Caco-2 (cell line): ENCODE data around the gene TUBB4A. TPM values are rescaled to one million over a fixed set of nuclear protein-coding genes. Genes with fewer than 3 reads are reported as not detected.

Experiments
- BruUV-seq: library from RNA; stranded (reverse); fragments of 400-500 nt; replicated peaks from 2 replicates; lab custom pipeline; 2021; lab: Mats Ljungman, UMichigan
- CTCF ChIA-PET: fragments of 300-600 bp; sonication (Branson Sonifier 250); formaldehyde crosslinking; loops from one replicate; lab custom pipeline; 2022; ENCODE audit warnings: antibody characterized with exemption; lab: Charles Lee
- POLR2A ChIA-PET: fragments of 300-600 bp; sonication (Branson Sonifier 250); formaldehyde crosslinking; loops from one replicate; lab custom pipeline; 2022; ENCODE audit warnings: antibody characterized with exemption; lab: Charles Lee
- DNase-seq, 2 experiments: peaks; one replicate each; pipeline versions ENCODE4 v3.0.0 to v3.0.0-alpha.2; 2020 to 2022
- H3K27me3 ChIP-seq: replicated peaks from 2 replicates; pipeline ENCODE4 v1.6.0; 2011; ENCODE audit warnings: low read length; ENCODE audit not compliant: control insufficient read depth, insufficient read depth
- H3K36me3 ChIP-seq: 2 replicates; pipeline ENCODE4 v1.5.1; 2011; ENCODE audit warnings: low read length; ENCODE audit not compliant: control insufficient read depth, insufficient read depth
- H3K4me1 ChIP-seq: fragments of 250-450 bp; sonication (Bioruptor Pico); 2 replicates; pipeline ENCODE4 v1.5.1; 2020; ENCODE audit warnings: mild to moderate bottlenecking
- H3K4me3 ChIP-seq: 2 replicates; pipeline ENCODE4 v1.5.1; 2011; ENCODE audit warnings: low read depth, mild to moderate bottlenecking, control low read depth, low read length
- H3K9me3 ChIP-seq: fragments of 250-450 bp; sonication (Bioruptor Pico); 2 replicates; pipeline ENCODE4 v1.5.1; 2020; ENCODE audit warnings: mild to moderate bottlenecking, moderate library complexity
- H3K27ac Mint-ChIP-seq: one replicate; pipeline ENCODE4 v1.8.0; 2022; ENCODE audit warnings: mixed read lengths; ENCODE audit not compliant: unreplicated experiment
- H3K27me3 Mint-ChIP-seq: one replicate; pipeline ENCODE4 v1.8.0; 2022; ENCODE audit warnings: mixed read lengths; ENCODE audit not compliant: insufficient read depth, unreplicated experiment
- H3K36me3 Mint-ChIP-seq: one replicate; pipeline ENCODE4 v1.8.0; 2022; ENCODE audit warnings: mild to moderate bottlenecking, mixed read lengths; ENCODE audit not compliant: insufficient read depth, unreplicated experiment
- H3K4me1 Mint-ChIP-seq: one replicate; pipeline ENCODE4 v1.8.0; 2022; ENCODE audit warnings: low read depth, mixed read lengths; ENCODE audit not compliant: unreplicated experiment
- H3K4me3 Mint-ChIP-seq: one replicate; pipeline ENCODE4 v1.8.0; 2022; ENCODE audit warnings: mild to moderate bottlenecking, moderate library complexity, mixed read lengths; ENCODE audit not compliant: unreplicated experiment
- H3K9me3 Mint-ChIP-seq: one replicate; pipeline ENCODE4 v1.8.0; 2022; ENCODE audit warnings: mixed read lengths; ENCODE audit not compliant: unreplicated experiment
- intact Hi-C: fragments of 100-400 bp; cut with micrococcal nuclease; formaldehyde crosslinking; loops from one replicate; pipeline ENCODE4 v1.10.0; 2022; ENCODE audit not compliant: unreplicated experiment
- total RNA-seq: library from RNA; stranded (reverse); gene quantifications from 2 replicates; pipeline ENCODE4 v1.2.3, GENCODE V29; 2022
- TF ChIP-seq, protein P1 (sequence below), 2 experiments: fragments of 200-600 bp in 1 of 2; IDR thresholded peaks; 1 replicate in 1 of 2; 2 replicates in 1 of 2; pipeline versions ENCODE4 v1.5.1 to v1.8.0; 2011 to 2022; ENCODE audit warnings: antibody characterized with exemption in 1 of 2, control low read depth in 1 of 2, inconsistent platforms in 1 of 2, low read depth in 1 of 2, low read length in 1 of 2, mild to moderate bottlenecking in 1 of 2, moderate library complexity in 1 of 2; ENCODE audit not compliant: insufficient read depth in 1 of 2, severe bottlenecking in 1 of 2, unreplicated experiment in 1 of 2

Gene TUBB4A
- total RNA-seq, 1 experiment from 2014 or later = 6.0 TPM

DNA sequence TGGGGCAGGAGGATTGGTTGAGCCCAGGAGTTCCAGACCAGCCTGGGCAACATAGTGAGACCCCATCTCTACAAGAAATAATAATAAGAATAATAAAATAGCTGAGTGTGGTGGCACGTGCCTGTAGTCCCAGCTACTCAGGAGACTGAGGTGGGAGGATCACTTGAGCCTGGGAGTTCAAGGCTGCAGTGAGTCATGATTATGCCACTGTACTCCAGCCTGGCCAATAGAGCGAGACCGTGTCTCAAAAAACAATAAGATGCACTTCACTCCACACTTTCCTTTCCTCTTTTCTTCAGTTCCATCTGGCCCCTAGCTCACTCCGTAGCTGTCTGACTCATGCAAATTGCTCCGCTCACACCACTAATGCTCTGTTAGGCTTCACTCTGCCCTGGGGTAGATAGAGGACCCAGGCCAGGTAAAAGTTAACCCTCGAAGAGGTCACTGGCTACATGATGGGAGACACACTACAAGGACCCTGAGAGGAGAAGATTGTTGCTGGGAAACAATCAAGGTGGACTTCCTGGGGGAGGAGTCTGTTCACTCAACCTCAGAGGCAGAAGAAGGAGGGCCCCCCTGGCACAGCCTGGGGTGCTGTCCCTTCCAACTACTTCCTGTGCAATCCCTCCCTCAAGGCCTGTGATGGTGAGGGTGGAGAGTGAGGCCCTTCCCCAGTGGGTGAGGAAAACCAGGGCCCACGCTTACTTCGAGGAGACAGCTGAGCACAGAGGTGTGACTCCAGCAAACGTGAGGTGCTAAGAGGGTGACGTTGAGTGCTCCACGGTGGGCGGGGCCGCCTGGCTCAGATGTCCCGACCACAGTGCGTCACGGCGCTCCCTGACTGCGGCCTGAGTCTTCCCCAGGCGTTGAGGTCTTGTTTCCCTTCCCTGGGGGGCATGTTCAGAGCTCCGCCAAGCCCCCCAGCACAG is 19.9 kb upstream of the TUBB4A start:
- Mint-ChIP-seq H3K9me3 (no peaks in the 10 kb centered on the region), H3K4me3 (no peak overlapping the region), H3K36me3 (peaks cover under 1% of the 10 kb centered on the region), H3K27ac (no peak overlapping the region), H3K27me3 (no peaks in the 10 kb centered on the region), H3K4me1 (peaks cover 6% of the 10 kb centered on the region)
- DNase-seq = no peak
- TF ChIP-seq, protein P1, sequence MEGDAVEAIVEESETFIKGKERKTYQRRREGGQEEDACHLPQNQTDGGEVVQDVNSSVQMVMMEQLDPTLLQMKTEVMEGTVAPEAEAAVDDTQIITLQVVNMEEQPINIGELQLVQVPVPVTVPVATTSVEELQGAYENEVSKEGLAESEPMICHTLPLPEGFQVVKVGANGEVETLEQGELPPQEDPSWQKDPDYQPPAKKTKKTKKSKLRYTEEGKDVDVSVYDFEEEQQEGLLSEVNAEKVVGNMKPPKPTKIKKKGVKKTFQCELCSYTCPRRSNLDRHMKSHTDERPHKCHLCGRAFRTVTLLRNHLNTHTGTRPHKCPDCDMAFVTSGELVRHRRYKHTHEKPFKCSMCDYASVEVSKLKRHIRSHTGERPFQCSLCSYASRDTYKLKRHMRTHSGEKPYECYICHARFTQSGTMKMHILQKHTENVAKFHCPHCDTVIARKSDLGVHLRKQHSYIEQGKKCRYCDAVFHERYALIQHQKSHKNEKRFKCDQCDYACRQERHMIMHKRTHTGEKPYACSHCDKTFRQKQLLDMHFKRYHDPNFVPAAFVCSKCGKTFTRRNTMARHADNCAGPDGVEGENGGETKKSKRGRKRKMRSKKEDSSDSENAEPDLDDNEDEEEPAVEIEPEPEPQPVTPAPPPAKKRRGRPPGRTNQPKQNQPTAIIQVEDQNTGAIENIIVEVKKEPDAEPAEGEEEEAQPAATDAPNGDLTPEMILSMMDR (IDR thresholded peaks at IDR 0.05; ENCODE audit: insufficient read depth in 1 of 2, low read depth in 1 of 2, low read length in 1 of 2, severe bottlenecking in 1 of 2, unreplicated experiment in 1 of 2) = no peak
- Histone ChIP-seq H3K9me3 (no peaks in the 10 kb centered on the region), H3K27me3 (no peaks in the 10 kb centered on the region), H3K36me3 (no peaks in the 10 kb centered on the region), H3K4me3 (no peak overlapping the region), H3K4me1 (peaks cover 3% of the 10 kb centered on the region; the same call in 1 of the 2 replicates)
- intact Hi-C loops = no loop called here
- ChIA-PET CTCF (no interaction called here), POLR2A (interaction anchor here (0.7 kb wide), 1 partner anchor 29 kb away, joined by 8 read pairs; no protein-coding TSS in a partner anchor)
- BruUV-seq = no TSS peak

DNA sequence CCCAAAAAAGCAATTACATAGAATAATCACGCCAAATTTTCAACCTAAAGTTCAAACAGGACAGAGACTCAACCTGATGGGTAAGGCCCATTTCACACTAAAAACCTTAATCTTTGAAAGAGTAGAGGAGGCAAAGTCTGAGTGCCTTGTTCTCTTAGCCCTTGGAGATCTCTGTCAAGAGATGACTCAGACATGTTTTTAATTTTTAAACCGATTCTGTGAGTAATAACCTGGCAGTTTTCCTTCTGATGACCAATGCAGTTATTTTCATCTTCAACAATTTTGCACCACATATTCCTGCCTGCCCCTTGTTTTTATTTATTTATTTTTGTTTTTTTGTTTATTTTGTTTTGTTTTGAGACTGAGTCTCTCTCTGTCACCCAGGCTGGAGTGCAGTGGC is 17.2 kb upstream of the TUBB4A start:
- BruUV-seq = no TSS peak
- H3K27me3 Mint-ChIP-seq = no peaks in the 10 kb centered on the region

More for the DNA sequence above, 17.2 kb upstream of the TUBB4A start:
- Histone ChIP-seq H3K27me3 (no peaks in the 10 kb centered on the region), H3K4me1 (peaks cover 5% of the 10 kb centered on the region), H3K4me3 (no peak overlapping the region), H3K9me3 (no peaks in the 10 kb centered on the region), H3K36me3 (no peaks in the 10 kb centered on the region)
- TF ChIP-seq, protein P1 (IDR thresholded peaks at IDR 0.05; ENCODE audit: insufficient read depth in 1 of 2, low read depth in 1 of 2, low read length in 1 of 2, severe bottlenecking in 1 of 2, unreplicated experiment in 1 of 2) = no peak
- intact Hi-C loops = no loop called here
- ChIA-PET POLR2A (no interaction called here), CTCF (interaction anchor here (0.7 kb wide), 1 partner anchor 112 kb away, joined by 4 read pairs; no protein-coding TSS in a partner anchor)
- no peak for DNase-seq
- H3K36me3 Mint-ChIP-seq = peaks cover 14% of the 10 kb centered on the region
- no peak overlapping the region for H3K27ac Mint-ChIP-seq
- H3K9me3 Mint-ChIP-seq = no peaks in the 10 kb centered on the region
- H3K4me3 Mint-ChIP-seq = no peak overlapping the region
- H3K4me1 Mint-ChIP-seq = peaks cover 13% of the 10 kb centered on the region
